Measurements from ENCODE around the gene MAF. TPM values are rescaled to one million over a fixed set of nuclear protein-coding genes. Genes with fewer than 3 reads are reported as not detected.

Gene MAF
- total RNA-seq, result 13.5 and 25.9 TPM in 2 replicates

GRCh38 chr16:79600638-79601091, at the start of gene MAF:
MAF (minus strand) TSS chr16:79600737; CDS start chr16:79599902, 835 bp downstream.

